Left kidney (tissue), 2 donors: ENCODE results near the gene SIK3. TPM values are rescaled to one million over a fixed set of nuclear protein-coding genes. Genes with fewer than 3 reads are reported as not detected.

Source experiments
- DNase-seq: peaks from one replicate; pipeline ENCODE4 v3.0.0-alpha.2; 2013
- polyA plus RNA-seq: library from polyadenylated mRNA; unstranded; fragments of 120-200 nt; gene quantifications from one replicate; pipeline ENCODE4 v1.2.1, GENCODE V29; 2013; ENCODE audit not compliant: insufficient read length

The SIK3 gene
- polyA plus RNA-seq, 1 donor: 47.6 TPM

- DNase-seq: no peak
Measured at GRCh38 chr11:117110294-117110950, 12.2 kb upstream of the SIK3 start.

GRCh38 chr11:117107701-117108590 lies 9.7 kb upstream of the SIK3 start:
- DNase-seq: no peak

- DNase-seq: no peak
Measured at GRCh38 chr11:117100556-117100955, 2.3 kb upstream of the SIK3 start.

- no peak for DNase-seq
Measured at GRCh38 chr11:117099696-117100095, 1.5 kb upstream of the SIK3 start.

- no peak for DNase-seq
Measured at GRCh38 chr11:117097389-117098268, 599 bp downstream of the SIK3 start.

- DNase-seq: no peak
Measured at GRCh38 chr11:117097014-117097388, 1.2 kb downstream of the SIK3 start.

- DNase-seq: no peak
Measured at GRCh38 chr11:117096201-117096991, 1.8 kb downstream of the SIK3 start.

- DNase-seq: no peak
Measured at GRCh38 chr11:117095284-117096161, 2.7 kb downstream of the SIK3 start.

GRCh38 chr11:117094776-117095175 lies 3.5 kb downstream of the SIK3 start:
- DNase-seq: no peak

GRCh38 chr11:117092951-117093590 lies 5.2 kb downstream of the SIK3 start:
- DNase-seq: no peak

GRCh38 chr11:117091753-117092477 lies 6.3 kb downstream of the SIK3 start:
- no peak for DNase-seq

- no peak for DNase-seq
Measured at GRCh38 chr11:117090111-117090706, 8.0 kb downstream of the SIK3 start.

- DNase-seq: no peak
Measured at GRCh38 chr11:117089685-117090084, 8.5 kb downstream of the SIK3 start.

- DNase-seq: no peak
Measured at GRCh38 chr11:117087446-117087845, 10.8 kb downstream of the SIK3 start.

GRCh38 chr11:117084992-117085391 lies 13.2 kb downstream of the SIK3 start:
- no peak for DNase-seq

GRCh38 chr11:117083011-117083935 lies 15.0 kb downstream of the SIK3 start:
- no peak for DNase-seq

GRCh38 chr11:117081908-117082307 lies 16.3 kb downstream of the SIK3 start:
- no peak for DNase-seq

GRCh38 chr11:117080370-117080769 lies 17.9 kb downstream of the SIK3 start:
- DNase-seq: no peak
